ENCODE measurements around the gene POLR2C.
A peak's percentile ranks its signal among the peaks of the same experiment; 100 is the strongest.
"Not testable (repeated sequence)": the region's sequence is repeated elsewhere in the genome, so short reads cannot be mapped to it uniquely, and the experiment has no call there.

Gene POLR2C

GRCh38 chr16:57485916-57486857 is 23.7 kb downstream of the POLR2C start, which contains the start of gene DOK4:
DOK4 (minus strand) TSS chr16:57486493; CDS start chr16:57479507, 6,986 bp downstream.
- peak within 1 kb of the TSS; percentile 30; the same call in 1 of the 2 replicates for H3K27ac ChIP-seq
- no peak for TF ChIP-seq CTCF (conservative IDR thresholded peaks at IDR 0.05)
- no peak for TF ChIP-seq ZFX (IDR thresholded peaks at IDR 0.05)

- no peak overlapping the region for H3K27ac ChIP-seq
- no peak for TF ChIP-seq ZFX (IDR thresholded peaks at IDR 0.05)
- TF ChIP-seq CTCF (conservative IDR thresholded peaks at IDR 0.05): no peak
Measured at GRCh38 chr16:57486858-57487834, 24.7 kb downstream of the POLR2C start.

- no peak for TF ChIP-seq CTCF (conservative IDR thresholded peaks at IDR 0.05)
- TF ChIP-seq ZFX (IDR thresholded peaks at IDR 0.05): no peak
Measured at GRCh38 chr16:57489229-57489628, 26.8 kb downstream of the POLR2C start.

GRCh38 chr16:57493767-57494166 is 31.3 kb downstream of the POLR2C start:
- TF ChIP-seq ZFX (IDR thresholded peaks at IDR 0.05) (no peak), CTCF (conservative IDR thresholded peaks at IDR 0.05) (no peak)
- H3K27ac ChIP-seq: no peak overlapping the region

More at GRCh38 chr16:57489229-57489628, 26.8 kb downstream of the POLR2C start:
- H3K27ac ChIP-seq: no peak overlapping the region

GRCh38 chr16:57497121-57497520 is 34.6 kb downstream of the POLR2C start:
- TF ChIP-seq CTCF (conservative IDR thresholded peaks at IDR 0.05) (no peak), ZFX (IDR thresholded peaks at IDR 0.05) (no peak)
- H3K27ac ChIP-seq: no peak overlapping the region

- no peak overlapping the region for H3K27ac ChIP-seq
- TF ChIP-seq ZFX (IDR thresholded peaks at IDR 0.05) (no peak), CTCF (conservative IDR thresholded peaks at IDR 0.05) (no peak)
Measured at GRCh38 chr16:57498031-57498430, 35.6 kb downstream of the POLR2C start.

GRCh38 chr16:57499941-57500340 is 37.5 kb downstream of the POLR2C start:
- H3K27ac ChIP-seq: not testable (repeated sequence)
